Trophoblast cell (in vitro differentiated cells and primary cell): Measurements from ENCODE around the gene TRAFD1.
"Not testable (repeated sequence)": the region's sequence is repeated elsewhere in the genome, so short reads cannot be mapped to it uniquely, and the experiment has no call there.

Source experiments
- DNase-seq, 2 donors: peaks; one replicate each; pipeline ENCODE4 v3.0.0-alpha.2; 2016
- H2AFZ ChIP-seq: 2 replicates; pipeline ENCODE4 v1.6.1; 2013; ENCODE audit warnings: low read length, moderate library complexity, mild to moderate bottlenecking; ENCODE audit not compliant: insufficient read depth, poor library complexity
- H2AK5ac ChIP-seq: 2 replicates; pipeline ENCODE4 v1.6.1; 2013; ENCODE audit warnings: mild to moderate bottlenecking, low read length
- H2BK120ac ChIP-seq: 2 replicates; pipeline ENCODE4 v1.6.1; 2013; ENCODE audit warnings: low read length, mild to moderate bottlenecking, moderate library complexity; ENCODE audit not compliant: insufficient read depth, poor library complexity
- H2BK12ac ChIP-seq: 2 replicates; pipeline ENCODE4 v1.6.1; 2013; ENCODE audit warnings: mild to moderate bottlenecking, low read length, moderate library complexity
- H2BK5ac ChIP-seq: 2 replicates; pipeline ENCODE4 v1.6.1; 2013; ENCODE audit warnings: low read length, low read depth, moderate library complexity, mild to moderate bottlenecking; ENCODE audit not compliant: poor library complexity
- H3K14ac ChIP-seq: 2 replicates; pipeline ENCODE4 v1.6.1; 2013; ENCODE audit warnings: mild to moderate bottlenecking, low read length
- H3K18ac ChIP-seq: 2 replicates; pipeline ENCODE4 v1.6.1; 2013; ENCODE audit warnings: mild to moderate bottlenecking, low read length
- H3K23ac ChIP-seq: 2 replicates; pipeline ENCODE4 v1.6.1; 2013; ENCODE audit warnings: low read length
- H3K27ac ChIP-seq: 2 replicates; pipeline ENCODE4 v1.5.1; 2013; ENCODE audit warnings: low read depth, mild to moderate bottlenecking, inconsistent platforms, low read length, moderate library complexity
- H3K27me3 ChIP-seq: 2 replicates; pipeline ENCODE4 v1.6.1; 2013; ENCODE audit warnings: inconsistent platforms, mild to moderate bottlenecking, low read length, moderate library complexity; ENCODE audit not compliant: insufficient read depth
- H3K36me3 ChIP-seq, 2 experiments: 1 replicate in 1 of 2; 2 replicates in 1 of 2; pipeline ENCODE4 v1.6.1; 2013; ENCODE audit warnings: low read length in 2 of 2, mild to moderate bottlenecking in 2 of 2, moderate library complexity in 1 of 2; ENCODE audit not compliant: insufficient read depth in 2 of 2, control insufficient read depth in 1 of 2
- H3K4ac ChIP-seq: 2 replicates; pipeline ENCODE4 v1.6.1; 2013; ENCODE audit warnings: low read depth, mild to moderate bottlenecking, low read length, moderate library complexity
- H3K4me1 ChIP-seq, 2 experiments: 1 replicate in 1 of 2; 2 replicates in 1 of 2; pipeline ENCODE4 v1.6.1; 2013; ENCODE audit warnings: low read length in 2 of 2, mild to moderate bottlenecking in 2 of 2, moderate library complexity in 1 of 2; ENCODE audit not compliant: insufficient read depth in 2 of 2, control insufficient read depth in 1 of 2
- H3K4me2 ChIP-seq: 2 replicates; pipeline ENCODE4 v1.6.1; 2013; ENCODE audit warnings: inconsistent platforms, mild to moderate bottlenecking, low read length, moderate library complexity
- H3K4me3 ChIP-seq: 2 replicates; pipeline ENCODE4 v1.5.1; 2013; ENCODE audit warnings: mild to moderate bottlenecking, low read depth, low read length, inconsistent platforms
- H3K79me1 ChIP-seq: one replicate; pipeline ENCODE4 v1.6.1; 2013; ENCODE audit warnings: low read length
- H3K79me2 ChIP-seq: 2 replicates; pipeline ENCODE4 v1.6.1; 2013; ENCODE audit warnings: low read length, mild to moderate bottlenecking; ENCODE audit not compliant: control insufficient read depth, insufficient read depth, poor library complexity
- H3K9ac ChIP-seq: 2 replicates; pipeline ENCODE4 v1.6.1; 2013; ENCODE audit warnings: mild to moderate bottlenecking, low read length
- H3K9me3 ChIP-seq: 2 replicates; pipeline ENCODE4 v1.6.1; 2013; ENCODE audit warnings: low read depth, mild to moderate bottlenecking, control low read depth, inconsistent platforms, low read length; ENCODE audit not compliant: insufficient read depth
- H4K12ac ChIP-seq: 2 replicates; pipeline ENCODE4 v1.6.1; 2013; ENCODE audit warnings: low read depth, mild to moderate bottlenecking, low read length, moderate library complexity
- H4K8ac ChIP-seq: 2 replicates; pipeline ENCODE4 v1.6.1; 2013; ENCODE audit warnings: low read depth, mild to moderate bottlenecking, low read length, moderate library complexity
- H4K91ac ChIP-seq: one replicate; pipeline ENCODE4 v1.6.1; 2013; ENCODE audit warnings: low read depth, mild to moderate bottlenecking, low read length, moderate library complexity
- WGBS: extraction: QIAGEN DNeasy Blood & Tissue Kit; methylation state at CpG from one replicate; pipeline ENCODE4 v1.1.7; 2013; ENCODE audit warnings: missing lambda C conversion rate; ENCODE audit not compliant: insufficient read length, insufficient coverage; ENCODE audit errors: extremely low coverage; 5-methylcytosine and 5-hydroxymethylcytosine counted together

TRAFD1 gene

DNA sequence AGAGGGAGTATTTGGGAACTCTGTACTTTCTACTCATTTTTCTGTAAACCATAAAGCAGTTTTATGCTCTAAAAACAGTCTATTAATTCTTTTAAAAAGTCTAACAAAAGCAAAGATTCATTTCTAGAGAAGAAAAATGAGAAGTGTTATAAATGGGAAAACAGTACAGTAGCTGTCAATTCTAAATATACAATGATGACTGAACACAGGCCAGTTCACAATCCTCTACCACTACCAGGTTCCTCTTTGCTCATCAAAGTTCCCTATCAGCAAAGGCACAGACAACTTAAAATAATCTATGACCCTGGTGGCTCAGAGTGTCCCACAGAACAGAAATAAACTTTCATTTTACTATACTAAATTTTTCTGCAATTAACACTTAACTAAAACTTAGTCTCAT lies 29.3 kb upstream of the TRAFD1 start:
- Histone ChIP-seq H3K36me3 (peaks cover 22 to 25% of the 10 kb centered on the region in 2 experiments), H3K79me2 (peaks cover 1% of the 10 kb centered on the region), H3K9me3 (no peaks in the 10 kb centered on the region), H3K23ac (no peak overlapping the region), H2BK12ac (no peak overlapping the region), H3K18ac (no peak overlapping the region), H2BK120ac (no peak overlapping the region), H2AFZ (no peak overlapping the region), H2BK5ac (no peak overlapping the region), H4K12ac (no peak overlapping the region), H4K8ac (no peak overlapping the region), H2AK5ac (no peak overlapping the region), H3K27me3 (no peaks in the 10 kb centered on the region), H3K14ac (no peak overlapping the region), H3K27ac (no peak overlapping the region), H3K4me2 (no peak overlapping the region), H3K4me3 (no peak overlapping the region), H3K4ac (no peak overlapping the region), H3K79me1 (no peaks in the 10 kb centered on the region), H4K91ac (no peak overlapping the region), H3K4me1 (no peaks in the 10 kb centered on the region), H3K9ac (no peak overlapping the region)
- no peak for DNase-seq

DNA sequence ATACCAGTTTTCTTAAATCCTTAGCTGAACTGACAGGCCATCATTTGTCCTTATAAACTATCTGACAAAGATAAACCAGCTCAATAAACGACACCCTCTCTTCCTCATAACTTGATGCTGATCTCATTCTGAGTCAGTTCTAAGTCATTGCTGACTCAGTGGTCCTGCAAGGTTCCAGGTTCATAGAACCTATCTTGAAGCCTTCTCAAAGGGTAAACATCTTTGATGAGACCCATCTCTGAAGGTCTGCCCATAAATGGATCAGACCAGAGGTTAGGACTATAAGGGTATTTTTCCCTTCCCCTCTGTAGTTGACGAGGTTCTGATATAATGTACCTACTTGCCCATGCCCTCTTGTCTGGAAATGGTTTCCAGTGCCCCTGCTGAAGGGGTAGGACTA lies 28.7 kb upstream of the TRAFD1 start:
- no peak overlapping the region for H2BK120ac ChIP-seq
- H3K4me2 ChIP-seq, result no peak overlapping the region
- no peak overlapping the region for H3K14ac ChIP-seq
- H3K27me3 ChIP-seq, result no peaks in the 10 kb centered on the region
- DNase-seq, result peak in 1 of 2 donors; percentile 54
- no peak overlapping the region for H2AFZ ChIP-seq
- H3K9ac ChIP-seq, result no peak overlapping the region
- peaks cover 19 to 23% of the 10 kb centered on the region in 2 experiments for H3K36me3 ChIP-seq
- no peak overlapping the region for H3K4me3 ChIP-seq
- H2BK5ac ChIP-seq, result no peak overlapping the region
- H4K91ac ChIP-seq, result no peak overlapping the region
- no peak overlapping the region for H3K23ac ChIP-seq
- H3K9me3 ChIP-seq, result no peaks in the 10 kb centered on the region
- no peak overlapping the region for H2BK12ac ChIP-seq
- no CpG with 5 or more reads among the region's 2 CpGs for WGBS
- no peak overlapping the region for H2AK5ac ChIP-seq
- H3K79me1 ChIP-seq, result no peaks in the 10 kb centered on the region
- H3K79me2 ChIP-seq, result peaks cover 1% of the 10 kb centered on the region
- H3K18ac ChIP-seq, result no peak overlapping the region
- no peaks in the 10 kb centered on the region for H3K4me1 ChIP-seq
- no peak overlapping the region for H3K27ac ChIP-seq
- H4K8ac ChIP-seq, result no peak overlapping the region
- H3K4ac ChIP-seq, result no peak overlapping the region
- no peak overlapping the region for H4K12ac ChIP-seq

DNA sequence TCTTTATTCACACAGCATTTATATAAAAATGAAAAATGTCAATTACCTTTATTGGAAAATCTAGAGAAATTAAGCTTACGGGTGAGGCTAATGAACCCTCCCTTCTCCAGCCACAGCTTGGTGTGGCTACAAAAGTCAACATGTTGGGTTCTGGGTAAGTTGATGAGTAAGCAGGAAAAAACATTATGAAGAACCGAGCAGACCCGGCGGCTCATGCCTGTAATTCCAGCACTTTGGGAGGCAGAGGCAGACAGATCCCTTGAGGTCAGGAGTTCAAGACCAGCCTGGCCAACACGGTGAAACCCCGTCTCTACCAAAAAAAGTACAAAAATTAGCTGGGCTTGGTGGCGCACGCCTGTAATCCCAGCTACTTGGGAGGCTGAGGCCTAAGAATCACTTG lies 27.7 kb upstream of the TRAFD1 start:
- Histone ChIP-seq H3K27me3 (no peaks in the 10 kb centered on the region), H3K4ac (peak overlapping the region; percentile 46), H3K36me3 (peaks cover 14 to 20% of the 10 kb centered on the region in 2 experiments), H3K23ac (no peak overlapping the region), H3K9ac (no peak overlapping the region), H3K4me3 (no peak overlapping the region), H3K9me3 (no peaks in the 10 kb centered on the region), H2BK120ac (no peak overlapping the region), H3K18ac (no peak overlapping the region), H2BK5ac (no peak overlapping the region), H2BK12ac (no peak overlapping the region), H3K79me1 (no peaks in the 10 kb centered on the region), H3K4me1 (no peaks in the 10 kb centered on the region), H4K91ac (no peak overlapping the region), H3K79me2 (peaks cover 1% of the 10 kb centered on the region), H4K8ac (no peak overlapping the region), H2AK5ac (no peak overlapping the region), H2AFZ (no peak overlapping the region), H4K12ac (peak overlapping the region; percentile 54), H3K4me2 (no peak overlapping the region), H3K14ac (no peak overlapping the region), H3K27ac (no peak overlapping the region)
- no CpG with 5 or more reads among the region's 8 CpGs for WGBS
- peak; percentile 27 to 48 for DNase-seq

DNA sequence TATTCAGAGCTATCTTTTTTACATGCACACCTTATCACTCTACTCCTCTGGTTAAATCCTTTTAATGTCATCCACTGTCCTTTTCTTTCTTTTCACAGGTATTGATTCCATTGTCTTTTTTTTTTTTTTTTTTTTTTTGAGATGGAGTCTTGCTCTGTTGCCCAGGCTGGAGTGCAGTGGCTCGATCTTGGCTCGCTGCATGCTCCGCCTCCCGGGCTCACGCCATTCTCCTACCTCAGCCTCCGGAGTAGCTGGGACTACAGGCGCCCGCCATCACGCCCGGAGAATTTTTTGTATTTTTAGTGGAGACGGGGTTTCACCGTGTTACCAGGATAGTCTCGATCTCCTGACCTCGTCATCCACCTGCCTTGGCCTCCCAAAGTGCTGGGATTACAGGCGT lies 24.9 kb upstream of the TRAFD1 start:
- no CpG with 5 or more reads among the region's 15 CpGs for WGBS
- H3K4me1 ChIP-seq, H2AFZ ChIP-seq, H3K79me2 ChIP-seq, H3K9me3 ChIP-seq, H3K23ac ChIP-seq, H3K27me3 ChIP-seq, H3K9ac ChIP-seq, H3K27ac ChIP-seq, DNase-seq, H3K14ac ChIP-seq, H3K4me2 ChIP-seq, H2BK5ac ChIP-seq, H4K8ac ChIP-seq, H4K91ac ChIP-seq, H3K18ac ChIP-seq, H2BK120ac ChIP-seq, H3K4me3 ChIP-seq, H2AK5ac ChIP-seq, H2BK12ac ChIP-seq, H3K79me1 ChIP-seq, H4K12ac ChIP-seq: not testable (repeated sequence)
- peak overlapping the region; percentile 47 for H3K4ac ChIP-seq
- peaks cover 12 to 13% of the 10 kb centered on the region in 2 experiments for H3K36me3 ChIP-seq
